Thyroid gland (tissue), 4 donors: Measurements from ENCODE around the gene ZBTB48.

ENCODE experiments used
- CTCF ChIP-seq, 6 experiments: fragments of 200-600 bp in 3 of 6; fragments of 450-650 bp in 3 of 6; sonication (generic) in 3 of 6; IDR thresholded peaks; one replicate each; pipeline ENCODE4 v1.5.1; 2016 to 2019; ENCODE audit warnings: antibody characterized with exemption in 6 of 6, mild to moderate bottlenecking in 2 of 6, inconsistent platforms in 1 of 6, moderate library complexity in 1 of 6
- POLR2A ChIP-seq, 2 donors: fragments of 450-650 bp; IDR thresholded peaks; one replicate each; pipeline ENCODE4 v1.6.1; 2017; ENCODE audit warnings: antibody characterized with exemption in 2 of 2, mild to moderate bottlenecking in 2 of 2, moderate library complexity in 1 of 2

DNA sequence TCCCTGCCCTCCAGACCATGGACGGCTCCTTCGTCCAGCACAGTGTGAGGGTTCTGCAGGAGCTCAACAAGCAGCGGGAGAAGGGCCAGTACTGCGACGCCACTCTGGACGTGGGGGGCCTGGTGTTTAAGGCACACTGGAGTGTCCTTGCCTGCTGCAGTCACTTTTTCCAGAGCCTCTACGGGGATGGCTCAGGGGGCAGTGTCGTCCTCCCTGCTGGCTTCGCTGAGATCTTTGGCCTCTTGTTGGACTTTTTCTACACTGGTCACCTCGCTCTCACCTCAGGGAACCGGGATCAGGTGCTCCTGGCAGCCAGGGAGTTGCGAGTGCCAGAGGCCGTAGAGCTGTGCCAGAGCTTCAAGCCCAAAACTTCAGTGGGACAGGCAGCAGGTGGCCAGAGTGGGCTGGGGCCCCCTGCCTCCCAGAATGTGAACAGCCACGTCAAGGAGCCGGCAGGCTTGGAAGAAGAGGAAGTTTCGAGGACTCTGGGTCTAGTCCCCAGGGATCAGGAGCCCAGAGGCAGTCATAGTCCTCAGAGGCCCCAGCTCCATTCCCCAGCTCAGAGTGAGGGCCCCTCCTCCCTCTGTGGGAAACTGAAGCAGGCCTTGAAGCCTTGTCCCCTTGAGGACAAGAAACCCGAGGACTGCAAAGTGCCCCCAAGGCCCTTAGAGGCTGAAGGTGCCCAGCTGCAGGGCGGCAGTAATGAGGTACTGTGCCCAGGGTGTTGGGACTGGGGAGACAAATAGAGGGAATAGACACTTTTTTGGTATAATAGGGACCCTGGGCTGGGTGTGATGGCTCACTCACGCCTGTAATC is 1.0 kb downstream of the ZBTB48 start:
- no peak for TF ChIP-seq CTCF (IDR thresholded peaks at IDR 0.05)
- TF ChIP-seq POLR2A (IDR thresholded peaks at IDR 0.05): no peak
